Measurements from ENCODE around the gene SPCS2.

Gene SPCS2

GRCh38 chr11:74948898-74949752 is at the start of gene SPCS2, which contains the start of gene XRRA1:
SPCS2 (plus strand) TSS chr11:74949266; CDS start chr11:74949286, 20 bp downstream.
XRRA1 (minus strand) TSS chr11:74949091; CDS start chr11:74940878, 8,213 bp downstream.
- Histone ChIP-seq H3K4me1 (peaks cover 10% of the 10 kb centered on the region; the same call in 1 of the 2 replicates), H3K4me3 (peak within 1 kb of the TSS; percentile 83), H3K36me3 (replicated peaks) (peaks cover 16% of the 10 kb centered on the region), H3K27me3 (ENCODE audit: low read depth) (no peaks in the 10 kb centered on the region), H3K9me3 (no peaks in the 10 kb centered on the region)
- in situ Hi-C loops (cut with MboI; ENCODE audit: low sequenced_read_pairs), result no loop called here
- peak; percentile 97 to 98 for DNase-seq (ENCODE audit: low spot score in 2 of 2)

GRCh38 chr11:74902342-74902741 is 46.7 kb upstream of the SPCS2 start:
- Histone ChIP-seq H3K4me1 (no peaks in the 10 kb centered on the region), H3K27me3 (ENCODE audit: low read depth) (no peaks in the 10 kb centered on the region), H3K9me3 (0 out of 2 replicates have a peak, but pooled peaks cover 3% of the 10 kb centered on the region), H3K36me3 (replicated peaks) (peaks cover 17% of the 10 kb centered on the region), H3K4me3 (no peak overlapping the region)
- in situ Hi-C loops (cut with MboI; ENCODE audit: low sequenced_read_pairs), result no loop called here
- DNase-seq (ENCODE audit: low spot score in 2 of 2), result no peak

- in situ Hi-C loops (cut with MboI; ENCODE audit: low sequenced_read_pairs), result no loop called here
- Histone ChIP-seq H3K4me1 (no peaks in the 10 kb centered on the region), H3K9me3 (0 out of 2 replicates have a peak, but pooled peaks cover 3% of the 10 kb centered on the region), H3K4me3 (no peak overlapping the region), H3K36me3 (replicated peaks) (peaks cover 23% of the 10 kb centered on the region), H3K27me3 (ENCODE audit: low read depth) (no peaks in the 10 kb centered on the region)
- DNase-seq (ENCODE audit: low spot score in 2 of 2), result no peak
These were observed 43.7 kb upstream of the SPCS2 start for GRCh38 chr11:74905326-74905725.

GRCh38 chr11:74909385-74909784 is 39.7 kb upstream of the SPCS2 start:
- no peak overlapping the region for H3K4me3 ChIP-seq
- H3K4me1 ChIP-seq, result no peaks in the 10 kb centered on the region
- H3K27me3 ChIP-seq (ENCODE audit: low read depth), result no peaks in the 10 kb centered on the region
- H3K9me3 ChIP-seq, result no peaks in the 10 kb centered on the region
- in situ Hi-C loops (cut with MboI; ENCODE audit: low sequenced_read_pairs), result no loop called here
- peaks cover 22% of the 10 kb centered on the region for H3K36me3 ChIP-seq (replicated peaks)
- no peak for DNase-seq (ENCODE audit: low spot score in 2 of 2)

- in situ Hi-C loops (cut with MboI; ENCODE audit: low sequenced_read_pairs), result no loop called here
- Histone ChIP-seq H3K4me3 (no peak overlapping the region), H3K9me3 (no peaks in the 10 kb centered on the region), H3K27me3 (ENCODE audit: low read depth) (no peaks in the 10 kb centered on the region), H3K4me1 (no peaks in the 10 kb centered on the region), H3K36me3 (replicated peaks) (peaks cover 22% of the 10 kb centered on the region)
- DNase-seq (ENCODE audit: low spot score in 2 of 2), result no peak
These were observed 39.3 kb upstream of the SPCS2 start for GRCh38 chr11:74909812-74910211.

GRCh38 chr11:74923125-74923524 is 25.9 kb upstream of the SPCS2 start:
- peaks cover 26% of the 10 kb centered on the region for H3K36me3 ChIP-seq (replicated peaks)
- in situ Hi-C loops (cut with MboI; ENCODE audit: low sequenced_read_pairs), result no loop called here
- no peaks in the 10 kb centered on the region for H3K9me3 ChIP-seq
- no peak for DNase-seq (ENCODE audit: low spot score in 2 of 2)
- no peaks in the 10 kb centered on the region for H3K27me3 ChIP-seq (ENCODE audit: low read depth)
- no peak overlapping the region for H3K4me3 ChIP-seq
- no peaks in the 10 kb centered on the region for H3K4me1 ChIP-seq

- in situ Hi-C loops (cut with MboI; ENCODE audit: low sequenced_read_pairs), result no loop called here
- Histone ChIP-seq H3K36me3 (replicated peaks) (peaks cover 28% of the 10 kb centered on the region), H3K9me3 (no peaks in the 10 kb centered on the region), H3K27me3 (ENCODE audit: low read depth) (no peaks in the 10 kb centered on the region), H3K4me3 (no peak overlapping the region), H3K4me1 (no peaks in the 10 kb centered on the region)
- DNase-seq (ENCODE audit: low spot score in 2 of 2), result no peak
These were observed 23.8 kb upstream of the SPCS2 start for GRCh38 chr11:74925281-74925680.

- H3K36me3 ChIP-seq (replicated peaks), result peaks cover 23% of the 10 kb centered on the region
- H3K9me3 ChIP-seq, result no peaks in the 10 kb centered on the region
- no peak overlapping the region for H3K4me3 ChIP-seq
- no peak for DNase-seq (ENCODE audit: low spot score in 2 of 2)
- H3K27me3 ChIP-seq (ENCODE audit: low read depth), result no peaks in the 10 kb centered on the region
- H3K4me1 ChIP-seq, result no peaks in the 10 kb centered on the region
- in situ Hi-C loops (cut with MboI; ENCODE audit: low sequenced_read_pairs), result no loop called here
These were observed 22.6 kb upstream of the SPCS2 start for GRCh38 chr11:74926304-74927030.

- no peak for DNase-seq (ENCODE audit: low spot score in 2 of 2)
- Histone ChIP-seq H3K4me3 (no peak overlapping the region), H3K9me3 (no peaks in the 10 kb centered on the region), H3K4me1 (no peaks in the 10 kb centered on the region), H3K27me3 (ENCODE audit: low read depth) (no peaks in the 10 kb centered on the region), H3K36me3 (replicated peaks) (peaks cover 28% of the 10 kb centered on the region)
- in situ Hi-C loops (cut with MboI; ENCODE audit: low sequenced_read_pairs), result no loop called here
These were observed 21.6 kb upstream of the SPCS2 start for GRCh38 chr11:74927496-74927895.

GRCh38 chr11:74929431-74930363 is 19.4 kb upstream of the SPCS2 start:
- H3K9me3 ChIP-seq, result no peaks in the 10 kb centered on the region
- H3K27me3 ChIP-seq (ENCODE audit: low read depth), result no peaks in the 10 kb centered on the region
- no peaks in the 10 kb centered on the region for H3K4me1 ChIP-seq
- peaks cover 46% of the 10 kb centered on the region for H3K36me3 ChIP-seq (replicated peaks)
- no peak overlapping the region for H3K4me3 ChIP-seq
- in situ Hi-C loops (cut with MboI; ENCODE audit: low sequenced_read_pairs), result no loop called here
- DNase-seq (ENCODE audit: low spot score in 2 of 2), result peak; percentile 76 to 78

GRCh38 chr11:74932169-74932568 is 16.9 kb upstream of the SPCS2 start:
- Histone ChIP-seq H3K9me3 (no peaks in the 10 kb centered on the region), H3K4me3 (no peak overlapping the region), H3K4me1 (no peaks in the 10 kb centered on the region), H3K27me3 (ENCODE audit: low read depth) (no peaks in the 10 kb centered on the region), H3K36me3 (replicated peaks) (peaks cover 60% of the 10 kb centered on the region)
- in situ Hi-C loops (cut with MboI; ENCODE audit: low sequenced_read_pairs), result no loop called here
- no peak for DNase-seq (ENCODE audit: low spot score in 2 of 2)

- no peaks in the 10 kb centered on the region for H3K4me1 ChIP-seq
- no peaks in the 10 kb centered on the region for H3K27me3 ChIP-seq (ENCODE audit: low read depth)
- H3K36me3 ChIP-seq (replicated peaks), result peaks cover 65% of the 10 kb centered on the region
- DNase-seq (ENCODE audit: low spot score in 2 of 2), result no peak
- H3K4me3 ChIP-seq, result no peak overlapping the region
- no peaks in the 10 kb centered on the region for H3K9me3 ChIP-seq
- in situ Hi-C loops (cut with MboI; ENCODE audit: low sequenced_read_pairs), result no loop called here
These were observed 16.3 kb upstream of the SPCS2 start for GRCh38 chr11:74932797-74933196.

GRCh38 chr11:74933765-74934164 is 15.3 kb upstream of the SPCS2 start:
- no peaks in the 10 kb centered on the region for H3K9me3 ChIP-seq
- no peak for DNase-seq (ENCODE audit: low spot score in 2 of 2)
- no peak overlapping the region for H3K4me3 ChIP-seq
- H3K36me3 ChIP-seq (replicated peaks), result peaks cover 56% of the 10 kb centered on the region
- in situ Hi-C loops (cut with MboI; ENCODE audit: low sequenced_read_pairs), result no loop called here
- H3K27me3 ChIP-seq (ENCODE audit: low read depth), result no peaks in the 10 kb centered on the region
- H3K4me1 ChIP-seq, result no peaks in the 10 kb centered on the region
